Endothelial cell of umbilical vein (primary cell): ENCODE measurements around the gene EML1.

Experiments
- CTCF ChIP-seq, 2 donors: IDR thresholded peaks; 1 replicate in 1 of 2; 2 replicates in 1 of 2; pipeline ENCODE4 v1.5.1; 2011; ENCODE audit warnings: low read length in 2 of 2, mild to moderate bottlenecking in 2 of 2, moderate library complexity in 2 of 2, control low read depth in 1 of 2, inconsistent platforms in 1 of 2, low read depth in 1 of 2; ENCODE audit not compliant: insufficient read depth in 1 of 2; ENCODE audit errors: extremely low read depth in 1 of 2
- GATA2 ChIP-seq: IDR thresholded peaks from 2 replicates; pipeline ENCODE4 v1.7.0; 2011; ENCODE audit warnings: low read depth, mild to moderate bottlenecking, moderate library complexity, mixed read lengths, low read length; ENCODE audit not compliant: insufficient read length, insufficient read depth
- MAX ChIP-seq: IDR thresholded peaks from 2 replicates; pipeline ENCODE4 v1.6.1; 2011; ENCODE audit not compliant: insufficient read depth, insufficient read length
- POLR2A ChIP-seq: IDR thresholded peaks from 2 replicates; pipeline ENCODE4 v1.6.1; 2012; ENCODE audit warnings: low read depth, mild to moderate bottlenecking, control low read depth, low read length
- POLR2AphosphoS5 ChIP-seq: IDR thresholded peaks from 2 replicates; pipeline ENCODE4 v1.6.1; 2012; ENCODE audit warnings: low read depth, mild to moderate bottlenecking, control low read depth, low read length, moderate library complexity; ENCODE audit not compliant: insufficient read depth

- no peak for TF ChIP-seq CTCF (IDR thresholded peaks at IDR 0.05; ENCODE audit: extremely low read depth in 1 of 2, insufficient read depth in 1 of 2, low read depth in 1 of 2, low read length in 2 of 2)
- no peak for TF ChIP-seq POLR2AphosphoS5
- TF ChIP-seq MAX, result no peak
- TF ChIP-seq GATA2, result no peak
- TF ChIP-seq POLR2A, result no peak
Observed at GRCh38 chr14:99896361-99896760, 103.1 kb downstream of the EML1 start.
